GM18870 (cell line): Measurements from ENCODE around the gene VTI1B.

Experiments used
- ATAC-seq: cut with Tn5 transposase; IDR thresholded peaks from one replicate; pipeline ENCODE4 v1.9.1; 2021; ENCODE audit warnings: moderate library complexity; ENCODE audit not compliant: unreplicated experiment

Gene VTI1B

DNA sequence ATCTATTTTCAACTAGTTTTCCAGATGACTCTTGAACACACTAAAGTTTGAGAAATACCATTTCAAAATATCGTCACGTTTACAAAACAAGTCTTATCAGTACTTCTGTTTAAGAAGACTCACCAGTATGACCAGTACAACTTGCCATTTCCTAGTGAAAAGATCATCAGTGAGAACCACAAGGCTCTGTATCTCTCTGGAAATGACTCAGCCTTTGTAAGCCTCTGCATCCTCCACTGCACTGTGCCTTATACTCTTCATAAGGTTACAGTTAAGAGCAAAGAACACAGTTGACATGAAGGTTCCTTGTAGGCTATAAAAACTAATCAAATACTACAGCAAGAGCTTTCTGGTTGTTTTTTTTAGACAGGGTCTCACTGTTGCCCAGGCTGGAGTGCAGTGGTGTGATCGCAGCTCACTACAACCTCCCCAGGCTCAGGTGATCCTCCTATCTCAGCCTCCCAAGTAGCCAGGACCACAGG lies 5.7 kb upstream of the VTI1B start:
- peak; percentile 97 for ATAC-seq

DNA sequence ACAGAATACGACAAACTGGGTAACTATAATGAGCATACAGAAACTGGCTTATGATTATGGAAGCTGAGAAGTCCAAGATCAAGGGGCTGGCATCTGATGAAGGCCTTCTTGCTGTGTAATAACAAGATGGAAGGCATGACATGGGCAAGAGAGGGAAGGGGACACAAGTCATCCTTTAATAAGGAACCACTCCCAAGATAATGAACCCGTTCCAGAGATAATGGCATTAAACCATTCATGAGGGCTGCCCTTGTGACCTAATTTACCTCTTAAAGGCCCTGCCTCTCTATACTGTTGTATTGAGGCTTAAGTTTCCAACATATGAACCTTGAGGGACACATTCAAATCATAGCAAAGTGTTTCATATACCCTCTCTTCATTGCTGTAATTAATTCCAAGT lies 4.6 kb upstream of the VTI1B start:
- no peak for ATAC-seq

DNA sequence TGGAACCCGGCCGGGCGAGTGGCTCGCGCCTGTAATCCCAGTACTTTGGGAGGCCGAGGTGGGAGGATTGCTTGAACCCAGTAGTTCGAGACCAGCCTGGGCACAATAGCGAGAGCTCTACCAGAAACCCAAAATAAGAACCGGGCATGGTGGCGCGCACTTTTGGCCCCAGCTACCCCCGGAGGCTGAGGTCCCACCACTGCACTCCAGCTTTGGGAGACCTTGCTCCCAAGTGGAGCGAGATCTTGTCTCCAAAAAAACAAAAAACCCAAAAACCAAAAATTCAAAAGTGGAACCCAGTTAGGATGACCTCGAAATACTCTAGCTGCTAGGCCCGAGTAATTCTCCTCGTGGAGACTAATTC lies 769 bp upstream of the VTI1B start:
- ATAC-seq = no peak

DNA sequence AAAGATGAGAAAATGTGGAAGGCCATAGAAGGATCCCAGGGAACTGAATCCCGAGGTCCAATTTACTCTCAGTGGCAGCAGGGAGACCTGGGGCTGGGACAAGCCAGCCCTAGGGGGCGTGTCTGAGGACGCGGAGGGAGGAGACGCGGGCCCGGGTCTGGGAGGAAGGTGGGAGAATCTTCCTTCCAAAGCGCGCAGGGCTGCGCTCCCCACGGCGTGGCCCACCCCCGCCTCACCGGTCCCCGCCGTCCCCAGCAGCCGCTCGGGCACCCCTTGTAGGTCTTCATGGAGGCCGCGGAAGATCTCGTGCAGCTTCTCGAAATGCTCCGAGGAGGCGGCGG lies 323 bp downstream of the VTI1B start:
- peak; percentile 11 for ATAC-seq

DNA sequence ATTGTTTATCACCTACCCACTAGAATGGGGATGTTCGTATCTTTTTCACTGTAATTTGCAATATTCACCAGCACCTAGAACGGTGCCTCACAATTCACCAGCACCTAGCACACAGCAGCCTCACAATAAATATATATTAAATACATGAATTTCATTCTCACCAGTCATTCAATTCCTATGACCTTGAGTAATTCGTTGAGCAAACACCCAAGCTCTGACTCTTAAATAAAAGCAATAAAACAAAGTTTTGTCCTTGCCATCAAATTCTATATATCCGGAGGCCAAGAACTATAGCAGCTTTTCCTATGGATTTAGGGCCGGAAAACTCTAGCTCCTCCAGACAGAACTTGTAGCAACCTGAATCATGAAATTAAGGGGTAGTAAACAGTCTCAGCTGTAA lies 981 bp downstream of the VTI1B start:
- no peak for ATAC-seq

DNA sequence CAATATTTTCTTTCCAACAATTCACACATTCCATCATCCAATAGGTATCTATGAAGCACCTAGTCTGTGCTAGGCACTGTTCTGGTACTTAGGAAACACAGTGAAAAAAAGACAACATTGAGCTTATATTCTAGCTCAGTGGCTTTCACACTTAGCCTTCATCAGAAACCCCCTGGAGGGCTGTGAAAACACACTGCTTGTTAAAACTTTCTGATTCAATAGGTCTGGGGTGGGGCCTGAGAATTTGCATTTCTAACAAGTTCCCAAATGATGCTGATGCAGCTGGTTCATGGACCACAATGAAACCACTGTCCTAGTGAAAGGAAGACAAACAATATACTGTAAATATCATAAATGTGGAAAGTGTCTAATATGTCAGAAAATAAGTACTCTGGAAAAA lies 5.9 kb downstream of the VTI1B start:
- ATAC-seq = no peak

DNA sequence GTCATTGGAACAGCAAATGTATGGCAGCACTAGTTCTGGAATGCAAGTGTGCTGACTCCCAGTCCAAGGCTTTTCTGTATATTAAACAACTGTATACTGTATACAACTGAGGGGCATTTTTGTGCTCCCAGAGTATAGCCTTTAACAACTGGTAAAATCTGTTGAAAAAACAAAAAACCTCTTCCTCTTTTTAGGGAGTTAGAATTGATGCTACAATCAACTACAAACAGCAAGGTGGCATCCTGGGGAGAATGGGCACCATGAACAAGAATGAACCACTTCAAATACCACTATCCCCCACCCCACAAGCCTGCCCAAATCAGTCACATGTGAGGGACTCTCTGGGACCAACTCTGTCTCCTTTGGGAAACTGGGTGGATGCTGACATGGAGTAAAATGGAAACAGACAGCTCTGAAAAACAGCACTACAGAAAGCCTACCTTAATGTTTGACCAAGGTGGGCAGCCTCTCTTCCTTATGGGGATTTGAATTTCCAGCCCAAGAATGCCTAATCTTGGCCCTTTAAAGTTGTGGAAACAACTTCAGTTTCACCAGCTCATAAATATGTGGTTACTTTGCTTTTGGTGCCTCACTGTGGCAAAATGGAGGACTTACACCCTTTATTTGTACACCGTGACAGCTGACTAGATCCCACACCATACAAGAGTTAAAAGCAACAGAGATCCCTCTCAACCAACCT lies 7.5 kb downstream of the VTI1B start:
- ATAC-seq = peak; percentile 49

DNA sequence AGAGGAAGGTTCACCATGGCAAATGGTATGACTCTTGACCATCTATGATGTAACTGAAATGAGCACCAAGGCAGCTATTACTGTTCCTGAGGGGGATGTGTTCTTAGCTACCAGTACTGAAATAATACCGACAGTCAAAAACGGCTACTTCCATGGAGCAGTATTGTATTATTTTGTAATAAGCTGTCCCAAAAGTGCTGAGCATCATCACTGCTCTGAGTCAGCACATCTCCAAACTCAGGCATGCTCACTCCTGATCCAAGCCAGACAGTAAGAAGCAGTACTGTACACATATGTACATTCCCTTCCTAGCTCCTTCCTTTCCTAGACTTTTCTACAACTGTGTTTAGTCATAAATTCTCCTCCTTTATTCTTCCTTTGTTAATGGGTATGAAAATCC lies 8.6 kb downstream of the VTI1B start:
- ATAC-seq = no peak

DNA sequence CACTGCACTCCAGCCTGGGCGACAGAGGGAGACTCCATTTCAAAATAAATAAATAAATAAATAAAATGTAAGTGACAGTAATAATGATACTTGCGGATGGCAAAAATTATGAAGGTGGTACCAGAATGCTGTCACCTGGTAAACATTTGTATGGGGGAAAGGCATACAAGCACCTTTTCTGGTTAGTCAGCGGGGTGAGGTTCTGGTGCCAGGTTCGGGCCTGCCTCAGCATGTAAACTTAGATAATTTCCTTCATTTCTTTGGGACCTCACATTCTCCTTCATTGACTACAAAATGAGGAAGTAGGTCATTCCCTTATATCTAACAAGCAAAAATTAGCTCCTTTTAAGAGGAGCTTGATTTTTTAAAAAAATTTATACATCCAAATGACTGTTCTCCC lies 10.8 kb downstream of the VTI1B start:
- ATAC-seq = no peak

DNA sequence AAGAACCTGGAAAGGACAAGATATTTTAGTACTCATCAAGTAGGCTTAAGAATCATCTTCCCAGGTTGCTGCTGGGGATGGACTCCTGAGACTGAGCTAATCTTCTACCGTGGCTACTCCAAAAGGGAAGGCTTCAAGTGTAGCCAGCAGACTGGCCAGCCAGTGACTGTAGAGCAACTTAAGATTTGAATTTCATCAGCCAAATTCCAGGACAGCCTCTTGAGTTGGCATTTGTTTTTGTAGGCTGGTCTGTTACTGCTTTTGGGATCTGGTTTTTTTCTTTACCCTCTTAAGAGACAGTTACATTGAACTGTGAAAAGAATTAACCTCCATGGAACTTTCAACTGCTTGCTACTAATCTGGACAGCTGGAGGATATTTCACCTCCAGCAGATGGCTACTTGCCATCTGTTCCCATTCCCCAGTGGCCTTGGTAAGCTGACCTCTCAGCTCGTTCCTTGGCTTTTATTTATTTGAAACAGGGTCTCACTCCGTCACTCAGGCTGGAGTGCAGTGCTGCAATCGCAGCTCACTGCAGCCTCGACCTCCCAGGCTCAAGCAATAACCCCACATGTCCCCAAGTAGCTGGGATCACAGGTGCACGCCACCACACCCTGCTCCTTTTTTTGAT lies 20.7 kb downstream of the VTI1B start:
- ATAC-seq = no peak

DNA sequence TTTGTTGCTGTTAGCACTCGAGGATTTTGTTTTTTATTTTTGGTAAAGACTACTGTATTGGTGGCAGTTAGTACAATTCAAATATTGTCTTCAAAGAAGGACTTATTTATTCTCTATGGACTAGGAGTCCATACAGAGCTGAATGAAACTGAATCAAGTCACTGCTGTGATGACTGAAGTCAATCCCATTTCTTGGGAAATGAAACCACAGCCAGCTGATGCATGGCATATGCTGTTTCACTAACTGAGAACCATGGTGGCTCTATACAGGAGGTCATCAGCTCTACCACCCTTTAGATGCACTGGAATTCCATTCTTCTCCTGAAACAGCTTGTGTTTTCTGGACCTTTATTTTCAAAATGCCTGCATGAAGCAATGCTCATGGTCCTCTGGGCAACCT lies 22.2 kb downstream of the VTI1B start:
- ATAC-seq = no peak

DNA sequence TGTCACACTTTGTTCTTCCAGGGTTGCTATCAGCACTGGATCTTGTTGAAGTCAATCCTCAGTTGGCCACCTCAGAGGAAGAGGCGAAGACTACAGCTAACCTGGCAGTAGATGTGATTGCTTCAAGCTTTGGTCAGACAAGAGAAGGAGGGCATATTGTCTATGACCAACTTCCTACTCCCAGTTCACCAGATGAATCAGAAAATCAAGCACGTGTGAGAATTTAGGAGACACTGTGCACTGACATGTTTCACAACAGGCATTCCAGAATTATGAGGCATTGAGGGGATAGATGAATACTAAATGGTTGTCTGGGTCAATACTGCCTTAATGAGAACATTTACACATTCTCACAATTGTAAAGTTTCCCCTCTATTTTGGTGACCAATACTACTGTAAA lies 23.7 kb downstream of the VTI1B start:
- ATAC-seq = no peak

DNA sequence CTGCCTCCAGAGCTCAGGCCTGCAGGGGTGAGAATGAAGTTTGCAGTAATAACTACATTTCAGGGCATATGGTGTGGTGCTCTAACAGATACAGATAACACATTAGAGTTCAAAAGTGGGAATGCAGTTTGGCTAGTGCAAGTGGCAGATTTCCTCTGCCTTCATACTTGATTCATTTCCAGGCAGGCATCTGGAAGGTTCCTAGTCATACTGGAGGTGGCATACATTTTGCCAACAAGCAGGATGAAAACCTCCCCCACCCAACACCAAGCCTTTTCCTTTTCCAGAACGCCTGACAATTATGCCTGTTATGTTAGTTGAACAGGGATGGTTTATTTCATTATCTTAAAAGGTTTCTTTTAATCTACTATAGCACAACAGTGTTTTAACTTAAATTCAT lies 24.3 kb downstream of the VTI1B start:
- no peak for ATAC-seq

DNA sequence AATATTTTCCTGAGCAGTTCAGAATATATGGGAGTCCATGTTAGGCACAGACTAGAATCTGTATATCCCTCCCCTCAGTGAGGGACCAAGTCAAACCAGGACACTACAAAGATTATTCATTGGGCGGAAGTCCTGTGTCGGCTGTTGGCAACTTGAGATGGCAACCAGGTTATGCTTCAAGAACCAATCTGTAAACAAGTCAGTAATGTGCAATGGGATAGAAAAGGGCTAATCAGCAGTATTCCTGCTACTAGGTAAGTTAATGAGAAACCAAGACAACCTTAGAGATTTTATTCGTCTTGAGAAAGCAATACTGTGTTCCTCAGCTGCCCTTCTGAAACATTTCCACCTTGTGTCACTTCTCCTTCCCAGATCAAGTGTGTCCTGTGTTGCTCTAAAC lies 28.3 kb downstream of the VTI1B start:
- ATAC-seq = no peak

DNA sequence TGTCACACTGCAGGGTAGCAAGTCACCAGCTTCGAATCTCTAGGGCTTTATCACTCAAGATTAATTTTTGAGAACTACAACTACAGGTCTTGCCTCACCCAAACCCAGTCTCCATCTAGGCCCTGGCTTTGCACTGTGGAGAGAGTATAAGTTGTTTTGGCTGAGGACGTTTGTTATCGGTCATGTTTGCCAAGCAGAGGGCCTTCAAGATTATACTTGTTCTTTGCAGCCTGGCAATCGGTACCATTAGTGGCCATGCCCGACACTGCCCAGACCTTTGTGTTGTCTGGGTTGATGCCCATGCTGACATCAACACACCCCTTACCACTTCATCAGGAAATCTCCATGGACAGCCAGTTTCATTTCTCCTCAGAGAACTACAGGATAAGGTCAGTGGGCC lies 29.0 kb downstream of the VTI1B start:
- ATAC-seq = no peak

DNA sequence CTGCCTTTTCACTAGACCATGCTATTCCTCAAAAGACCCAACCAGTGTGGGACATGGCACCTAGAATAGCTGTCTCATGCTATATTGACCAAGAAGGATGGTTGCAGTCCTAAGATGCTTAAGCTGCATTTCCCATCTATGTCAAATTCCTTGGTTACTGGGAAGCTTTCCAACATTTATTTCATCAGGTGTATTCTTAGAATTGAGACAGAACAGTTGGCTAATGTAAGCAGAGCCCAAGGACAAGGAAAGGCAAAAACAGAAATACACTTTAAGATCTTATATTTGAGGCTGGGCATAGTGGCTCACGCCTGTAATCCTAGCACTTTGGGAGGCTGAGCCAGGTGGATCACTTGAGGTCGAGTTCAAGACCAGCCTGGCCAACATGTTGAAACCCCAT lies 30.0 kb downstream of the VTI1B start:
- ATAC-seq = no peak

DNA sequence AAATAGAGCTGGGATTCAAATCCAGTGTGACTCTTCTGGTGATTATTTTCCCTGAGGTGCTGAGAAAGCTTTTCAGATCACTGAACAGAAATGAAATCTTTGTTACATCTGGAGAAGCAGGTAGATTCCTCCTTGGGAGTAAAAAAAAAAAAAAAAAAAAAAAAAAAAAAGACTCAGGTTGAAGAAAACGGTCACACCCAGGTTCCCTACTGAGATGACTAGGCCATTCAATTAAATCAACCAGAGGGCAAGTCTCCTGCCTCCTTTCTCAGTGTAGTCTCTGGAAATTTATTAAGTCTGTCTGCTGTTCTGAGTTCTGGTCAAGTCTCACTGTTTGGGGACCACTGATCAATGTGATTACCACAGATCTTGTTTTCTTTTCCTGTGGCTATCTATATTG lies 30.7 kb downstream of the VTI1B start:
- no peak for ATAC-seq

DNA sequence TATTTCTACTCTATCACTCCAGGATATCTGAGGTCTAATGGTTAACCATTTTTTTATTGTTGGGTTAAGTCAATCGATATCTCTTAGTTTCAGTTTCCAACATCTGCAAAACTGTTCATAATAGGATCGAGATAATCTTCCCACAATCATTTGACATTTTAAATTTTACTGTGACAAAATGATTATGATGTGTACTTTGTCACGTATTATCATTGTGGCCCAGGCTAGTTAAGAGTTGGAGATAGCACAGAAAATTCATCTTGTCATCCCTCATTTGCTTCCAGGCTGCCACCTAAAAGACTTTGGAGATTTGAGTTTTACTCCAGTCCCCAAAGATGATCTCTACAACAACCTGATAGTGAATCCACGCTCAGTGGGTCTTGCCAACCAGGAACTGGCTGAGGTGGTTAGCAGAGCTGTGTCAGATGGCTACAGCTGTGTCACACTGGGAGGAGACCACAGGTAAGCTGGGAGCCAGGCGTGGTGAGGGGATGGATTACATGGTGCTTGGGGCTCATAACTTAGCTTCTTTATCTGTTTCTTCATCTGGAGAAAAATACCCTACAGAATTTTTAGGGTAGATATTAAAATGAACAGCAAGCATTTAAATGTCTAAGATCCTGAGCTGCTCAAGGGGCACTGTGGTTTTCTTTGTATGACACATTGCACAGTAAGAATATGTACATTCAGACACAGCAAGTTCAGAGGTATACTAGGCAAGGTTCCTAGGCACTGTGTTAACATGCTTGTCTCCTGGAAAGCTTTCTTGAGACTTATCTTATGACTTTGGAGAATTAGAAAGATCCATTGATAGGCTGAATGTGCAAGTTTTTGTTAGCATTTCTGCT lies 32.3 kb downstream of the VTI1B start:
- ATAC-seq = no peak

DNA sequence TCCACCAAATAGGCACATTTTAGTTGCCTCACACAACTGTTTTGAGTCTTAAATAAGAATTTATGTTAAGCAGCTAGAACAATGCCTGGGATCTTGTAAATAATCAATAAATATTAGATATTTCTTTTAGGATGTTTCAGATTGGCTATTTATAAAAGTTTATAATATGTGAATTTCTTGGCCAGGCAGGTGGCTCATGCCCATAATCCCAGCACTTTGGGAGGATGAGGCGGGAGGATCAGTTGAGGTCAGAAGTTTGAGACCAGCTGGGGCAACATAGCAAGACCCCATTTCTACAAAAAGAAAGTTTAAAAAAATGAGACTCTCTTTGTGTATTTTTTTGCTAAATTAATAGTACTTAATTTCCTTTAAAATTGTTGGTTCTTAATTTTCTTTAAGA lies 33.0 kb downstream of the VTI1B start:
- ATAC-seq = no peak

DNA sequence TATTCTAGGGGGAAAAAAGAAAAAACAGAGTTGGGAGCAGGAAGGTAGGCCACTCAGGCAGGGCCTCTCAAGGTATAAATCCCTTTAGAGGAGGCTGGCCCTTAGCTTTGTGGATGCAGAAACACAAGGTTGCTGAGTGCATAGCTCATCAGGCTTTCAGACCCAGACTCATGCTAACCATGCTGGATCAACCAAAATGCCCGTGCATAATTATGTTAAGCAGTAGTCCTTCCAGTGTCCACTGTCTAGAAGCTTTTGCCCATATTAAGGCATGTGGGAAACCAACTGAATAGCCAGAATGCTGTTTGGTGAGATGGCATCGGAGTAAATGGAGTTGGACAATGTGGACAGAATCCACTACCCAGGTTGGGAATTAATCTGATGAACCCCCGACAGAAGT lies 35.8 kb downstream of the VTI1B start:
- no peak for ATAC-seq

DNA sequence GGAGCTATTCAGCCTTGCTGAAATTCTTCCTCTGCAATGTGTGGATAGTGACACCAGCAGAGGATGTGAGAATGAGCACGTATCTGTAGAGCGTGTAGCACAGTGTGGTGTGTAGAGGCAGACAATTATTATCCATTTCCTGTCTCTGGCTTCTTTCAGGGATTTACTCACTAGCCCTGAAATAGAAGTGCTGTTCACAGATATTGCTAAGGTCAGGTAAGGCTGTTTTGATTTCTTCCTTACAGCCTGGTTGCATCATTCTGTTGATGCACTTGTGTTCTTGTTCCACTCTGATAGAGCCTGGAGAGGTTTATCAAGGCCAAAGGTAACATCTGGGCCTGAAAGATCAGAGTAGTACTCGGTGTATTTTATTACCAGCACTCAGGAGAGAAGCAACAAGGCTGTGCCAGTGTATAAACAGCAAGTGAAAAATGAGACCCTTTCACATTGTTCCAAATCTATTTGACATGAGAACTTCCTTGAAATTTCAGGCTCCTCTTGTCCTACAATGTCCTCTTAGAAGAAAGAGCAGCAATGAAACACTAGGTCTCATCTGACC lies 38.0 kb downstream of the VTI1B start:
- ATAC-seq = peak; percentile 63
